Activated T-cell treated with anti-CD3 and anti-CD28 coated beads, Interleukin-2, amount 50 U/mL, for 24 hours (primary cell): ENCODE measurements around the gene RPS29.
A peak's percentile ranks its signal among the peaks of the same experiment; 100 is the strongest.
"Not testable (repeated sequence)": the region's sequence is repeated elsewhere in the genome, so short reads cannot be mapped to it uniquely, and the experiment has no call there.

Experiments
- DNase-seq: peaks from one replicate; pipeline ENCODE4 v3.0.0-alpha.2; 2020
- H3K27ac Mint-ChIP-seq: 2 replicates; pipeline ENCODE4 v1.8.0; 2020; ENCODE audit warnings: mild to moderate bottlenecking, mixed read lengths
- H3K27me3 Mint-ChIP-seq: 2 replicates; pipeline ENCODE4 v1.8.0; 2020; ENCODE audit warnings: mixed read lengths
- H3K36me3 Mint-ChIP-seq: 2 replicates; pipeline ENCODE4 v1.8.0; 2020; ENCODE audit warnings: low read depth, mixed read lengths
- H3K4me1 Mint-ChIP-seq: 2 replicates; pipeline ENCODE4 v1.8.0; 2020; ENCODE audit warnings: low read depth, mixed read lengths
- H3K4me3 Mint-ChIP-seq: 2 replicates; pipeline ENCODE4 v1.8.0; 2020; ENCODE audit warnings: mild to moderate bottlenecking, moderate library complexity, mixed read lengths
- H3K9me3 Mint-ChIP-seq: 2 replicates; pipeline ENCODE4 v1.8.0; 2020; ENCODE audit warnings: mixed read lengths

Gene RPS29

DNA sequence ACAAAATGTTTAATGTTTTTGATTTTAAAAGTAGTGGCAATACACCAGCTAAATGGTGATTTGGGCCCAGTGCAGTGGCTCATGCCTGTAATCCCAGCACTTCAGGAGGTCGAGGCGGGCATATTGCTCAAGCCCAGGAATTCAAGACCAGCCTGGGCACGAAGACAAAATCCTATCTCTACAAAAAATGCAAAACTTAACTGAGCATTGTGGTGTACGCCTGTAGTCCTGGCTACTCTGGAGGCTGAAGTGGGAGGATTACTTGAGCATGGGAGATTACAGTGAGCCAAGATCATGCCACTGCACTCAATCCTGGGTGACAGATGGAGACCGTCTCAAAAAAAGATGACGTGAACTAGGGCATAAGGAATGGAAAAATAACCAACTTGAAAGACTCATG lies 29.6 kb upstream of the RPS29 start:
- Mint-ChIP-seq H3K27me3 (no peaks in the 10 kb centered on the region), H3K4me1 (peaks cover 39% of the 10 kb centered on the region), H3K4me3 (no peak overlapping the region), H3K9me3 (no peaks in the 10 kb centered on the region), H3K36me3 (peaks cover 88% of the 10 kb centered on the region), H3K27ac (peak overlapping the region; percentile 68)
- DNase-seq = no peak

DNA sequence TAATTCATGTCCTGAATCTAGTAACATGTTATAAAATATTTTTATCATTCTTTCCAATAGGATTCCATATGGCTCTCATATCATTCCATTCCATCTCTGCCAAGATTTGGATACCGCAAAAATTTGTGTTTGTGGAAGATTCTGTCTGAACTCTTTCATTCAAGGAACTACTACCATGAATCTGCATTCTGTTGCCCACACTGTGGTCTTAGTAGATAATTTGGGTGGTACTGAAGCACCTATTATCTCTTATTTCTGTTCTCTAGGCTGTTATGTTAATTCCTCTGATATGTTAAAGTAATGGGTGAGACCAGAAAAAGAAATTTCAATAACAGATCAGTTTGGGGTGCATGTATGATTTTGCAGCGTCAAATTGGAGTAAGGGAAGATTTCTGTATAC lies 28.0 kb upstream of the RPS29 start:
- Mint-ChIP-seq H3K4me1 (peaks cover 36% of the 10 kb centered on the region), H3K9me3 (no peaks in the 10 kb centered on the region), H3K27ac (no peak overlapping the region), H3K27me3 (no peaks in the 10 kb centered on the region), H3K36me3 (peaks cover 87% of the 10 kb centered on the region), H3K4me3 (no peak overlapping the region)
- no peak for DNase-seq

DNA sequence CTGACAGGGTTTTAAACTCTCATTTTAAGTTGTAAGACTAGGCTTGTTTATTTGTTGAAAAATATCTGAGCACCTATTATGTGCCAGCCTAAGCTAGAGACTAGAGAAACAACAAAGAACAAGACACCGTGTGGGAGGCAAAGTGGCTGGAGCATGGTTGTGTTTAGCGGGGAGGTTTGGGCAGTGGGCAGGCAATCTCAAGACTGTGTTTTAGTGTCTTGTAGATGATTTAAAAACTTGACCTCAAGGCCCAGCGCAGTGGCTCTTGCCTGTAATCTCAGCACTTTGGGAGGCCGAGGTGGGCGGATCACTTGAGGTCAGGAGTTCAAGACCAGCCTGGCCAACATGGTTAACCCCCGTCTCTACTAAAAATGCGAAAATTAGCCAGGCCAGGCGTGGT lies 26.5 kb upstream of the RPS29 start:
- Mint-ChIP-seq H3K9me3 (no peaks in the 10 kb centered on the region), H3K36me3 (peaks cover 83% of the 10 kb centered on the region), H3K4me3 (no peak overlapping the region), H3K27ac (no peak overlapping the region), H3K27me3 (no peaks in the 10 kb centered on the region), H3K4me1 (peaks cover 26% of the 10 kb centered on the region)
- DNase-seq = no peak

DNA sequence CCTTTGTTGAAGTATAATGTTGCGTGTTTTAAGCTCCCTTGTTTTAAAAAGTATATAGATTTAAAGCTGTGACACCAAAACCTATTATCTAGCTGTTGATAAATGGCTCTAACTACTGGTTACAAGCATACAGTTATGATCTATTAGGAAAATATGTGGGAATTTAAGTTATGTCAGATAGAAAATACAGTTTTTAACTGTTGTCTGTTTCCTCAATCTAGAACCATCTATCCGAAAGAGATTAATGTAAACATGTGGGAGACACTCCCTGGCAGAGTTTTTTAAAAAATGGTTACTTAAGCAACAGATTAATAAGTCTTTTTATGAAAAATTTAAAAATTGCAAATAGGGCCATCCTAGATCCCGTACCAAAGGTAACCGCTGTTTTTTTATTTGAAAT lies 26.1 kb upstream of the RPS29 start:
- Mint-ChIP-seq H3K4me3 (no peak overlapping the region), H3K36me3 (peaks cover 83% of the 10 kb centered on the region), H3K9me3 (no peaks in the 10 kb centered on the region), H3K27ac (no peak overlapping the region), H3K27me3 (no peaks in the 10 kb centered on the region), H3K4me1 (peaks cover 22% of the 10 kb centered on the region)
- DNase-seq = no peak

DNA sequence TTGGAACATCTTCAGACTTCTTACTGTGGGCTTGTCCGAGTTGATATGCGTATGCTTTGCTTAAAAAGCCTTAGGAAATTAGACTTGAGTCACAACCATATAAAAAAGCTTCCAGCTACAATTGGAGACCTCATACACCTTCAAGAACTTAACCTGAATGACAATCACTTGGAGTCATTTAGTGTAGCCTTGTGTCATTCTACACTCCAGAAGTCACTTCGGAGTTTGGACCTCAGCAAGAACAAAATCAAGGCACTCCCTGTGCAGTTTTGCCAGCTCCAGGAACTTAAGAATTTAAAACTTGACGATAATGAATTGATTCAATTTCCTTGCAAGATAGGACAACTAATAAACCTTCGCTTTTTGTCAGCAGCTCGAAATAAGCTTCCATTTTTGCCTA lies 21.4 kb upstream of the RPS29 start:
- Mint-ChIP-seq H3K4me3 (no peak overlapping the region), H3K9me3 (no peaks in the 10 kb centered on the region), H3K27ac (no peak overlapping the region), H3K27me3 (no peaks in the 10 kb centered on the region), H3K4me1 (peaks cover 20% of the 10 kb centered on the region), H3K36me3 (peaks cover 86% of the 10 kb centered on the region)
- no peak for DNase-seq

DNA sequence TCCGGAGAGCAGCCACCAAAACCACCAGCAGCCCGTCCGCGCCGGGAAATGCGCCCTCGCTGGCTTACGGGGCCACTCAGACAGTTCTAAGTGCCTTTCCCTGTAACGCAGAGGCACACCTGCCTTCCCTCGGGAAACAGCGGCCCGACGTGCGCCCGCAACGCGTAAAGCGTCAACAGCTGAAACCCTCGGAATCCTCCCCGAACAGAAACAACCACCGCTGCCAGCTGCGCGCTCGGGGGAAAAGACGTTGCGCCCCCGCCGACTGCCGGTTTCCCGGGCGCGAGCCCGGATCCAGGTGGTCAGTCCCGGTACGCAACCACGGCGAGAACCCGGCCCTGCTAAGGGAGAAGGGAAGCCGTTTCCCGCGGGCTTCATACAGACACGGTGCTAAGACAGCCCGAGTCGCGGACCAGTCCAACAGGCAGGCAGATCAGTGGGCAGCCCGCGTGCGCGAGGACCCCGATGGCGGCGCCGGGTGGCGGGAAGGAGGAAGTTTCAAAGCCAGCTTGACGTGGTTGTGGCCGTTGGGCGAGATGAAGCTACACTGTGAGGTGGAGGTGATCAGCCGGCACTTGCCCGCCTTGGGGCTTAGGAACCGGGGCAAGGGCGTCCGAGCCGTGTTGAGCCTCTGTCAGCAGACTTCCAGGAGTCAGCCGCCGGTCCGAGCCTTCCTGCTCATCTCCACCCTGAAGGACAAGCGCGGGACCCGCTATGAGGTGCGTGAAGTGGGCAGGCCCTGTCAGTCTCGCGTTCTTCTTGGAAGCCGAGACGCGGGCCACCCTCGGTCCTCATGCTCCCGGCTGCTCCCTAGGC lies 12.5 kb upstream of the RPS29 start, which contains the start of gene LRR1:
Gene LRR1, plus strand, starts transcription at position 456 of the 816 bp plus-strand sequence. Its CDS starts 81 bp downstream, at position 537.
- peak; percentile 95 for DNase-seq
- no peaks in the 10 kb centered on the region for H3K27me3 Mint-ChIP-seq
- no peaks in the 10 kb centered on the region for H3K9me3 Mint-ChIP-seq
- H3K4me1 Mint-ChIP-seq = peaks cover 38% of the 10 kb centered on the region
- peak within 1 kb of the TSS; percentile 97 for H3K27ac Mint-ChIP-seq
- peaks cover 53% of the 10 kb centered on the region for H3K36me3 Mint-ChIP-seq
- peak within 1 kb of the TSS; percentile 97 for H3K4me3 Mint-ChIP-seq

DNA sequence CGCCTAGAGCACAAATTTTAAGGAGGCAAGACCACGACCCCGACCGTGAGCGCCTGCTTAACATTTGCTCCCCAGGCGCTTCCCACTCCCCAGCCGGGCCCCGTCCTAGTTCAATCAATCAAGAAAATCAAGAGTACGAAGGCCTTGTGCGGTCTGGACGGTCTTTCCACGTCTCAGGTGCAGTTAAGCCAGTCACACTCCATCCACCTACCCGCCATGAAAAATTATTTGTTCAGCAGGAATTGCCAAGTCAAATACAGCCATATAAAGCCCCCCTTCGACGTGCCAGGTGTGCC lies 12.0 kb upstream of the RPS29 start:
- H3K9me3 Mint-ChIP-seq = no peaks in the 10 kb centered on the region
- peak overlapping the region; percentile 97 for H3K4me3 Mint-ChIP-seq
- no peak for DNase-seq
- peaks cover 38% of the 10 kb centered on the region for H3K4me1 Mint-ChIP-seq
- peak overlapping the region; percentile 97 for H3K27ac Mint-ChIP-seq
- peaks cover 49% of the 10 kb centered on the region for H3K36me3 Mint-ChIP-seq
- H3K27me3 Mint-ChIP-seq = no peaks in the 10 kb centered on the region

DNA sequence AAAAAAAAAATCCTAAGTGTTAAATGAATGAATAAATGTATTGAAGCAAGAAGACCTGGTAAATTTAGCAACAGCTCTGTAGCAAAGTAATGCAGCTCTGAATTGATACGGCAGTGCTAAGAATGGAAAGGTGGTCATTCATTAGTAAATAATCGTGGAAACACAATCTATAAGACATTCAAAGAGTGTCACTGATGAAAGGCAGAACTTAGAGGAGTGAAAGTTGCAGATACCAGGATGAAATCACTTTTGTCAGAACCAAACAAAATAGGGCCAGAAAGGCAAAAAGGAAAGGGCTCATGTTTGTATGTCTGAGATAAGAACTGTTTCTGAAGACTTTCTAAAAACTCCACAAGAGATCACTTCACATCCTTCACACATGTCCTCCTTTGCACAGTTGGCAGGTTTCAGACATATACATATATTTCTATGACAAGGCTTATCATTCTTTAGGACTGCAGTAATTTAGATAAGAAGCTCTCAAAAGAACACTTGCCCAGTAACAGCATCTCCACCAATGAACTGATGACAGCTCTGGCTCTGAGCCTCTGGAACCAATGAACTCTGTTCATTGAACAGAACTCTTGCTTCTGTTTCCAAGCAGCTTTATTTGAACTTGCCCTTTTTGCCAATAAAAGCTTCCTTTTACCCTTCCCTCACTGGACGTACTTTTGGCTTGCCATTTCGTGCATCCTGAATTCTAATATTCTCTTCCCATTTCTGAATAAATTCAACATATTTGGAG lies 8.3 kb upstream of the RPS29 start:
- H3K4me3 Mint-ChIP-seq = no peak overlapping the region
- peaks cover 23% of the 10 kb centered on the region for H3K4me1 Mint-ChIP-seq
- no peaks in the 10 kb centered on the region for H3K9me3 Mint-ChIP-seq
- no peak overlapping the region for H3K27ac Mint-ChIP-seq
- no peak for DNase-seq
- H3K36me3 Mint-ChIP-seq = peaks cover 21% of the 10 kb centered on the region
- no peaks in the 10 kb centered on the region for H3K27me3 Mint-ChIP-seq

DNA sequence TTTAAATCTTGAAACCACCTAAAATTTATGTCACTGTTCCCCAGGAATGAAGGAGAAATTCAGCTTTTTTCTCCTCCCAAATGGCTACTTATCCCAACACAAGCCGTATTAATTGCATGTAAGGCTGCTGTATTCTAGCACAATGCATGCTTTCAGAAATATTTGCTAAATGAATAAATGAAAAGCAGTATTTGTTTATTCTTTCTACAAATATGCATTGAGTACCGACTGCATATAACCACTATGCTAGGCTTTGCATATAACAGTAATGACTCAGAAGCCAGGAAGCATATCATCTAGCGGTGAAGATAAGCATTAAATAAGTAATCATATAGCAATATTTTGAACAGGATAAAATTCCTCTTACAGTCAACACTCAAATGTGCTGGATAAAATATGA lies 6.8 kb upstream of the RPS29 start:
- Mint-ChIP-seq H3K4me3 (no peak overlapping the region), H3K27me3 (no peaks in the 10 kb centered on the region), H3K9me3 (no peaks in the 10 kb centered on the region)

DNA sequence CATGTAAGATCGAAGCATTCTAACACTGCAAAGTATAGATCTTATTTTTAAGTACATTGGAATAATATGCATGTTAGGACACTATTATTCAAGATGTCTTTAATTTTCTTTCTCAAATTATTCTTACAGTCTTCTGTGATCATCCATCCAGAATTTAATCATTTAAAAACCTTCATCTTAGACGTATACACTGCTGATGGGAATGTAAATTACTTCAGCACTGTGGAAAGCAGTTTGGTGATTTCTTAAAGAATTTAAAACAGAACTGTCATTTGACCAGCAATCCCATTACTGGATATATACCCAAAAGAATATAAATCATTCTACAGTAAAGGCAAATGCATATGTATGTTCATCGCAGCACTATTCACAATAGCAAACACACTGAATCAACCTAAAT lies 3.2 kb upstream of the RPS29 start:
- no peak for DNase-seq
- H3K36me3 Mint-ChIP-seq = peaks cover 19% of the 10 kb centered on the region
- no peaks in the 10 kb centered on the region for H3K9me3 Mint-ChIP-seq
- no peak overlapping the region for H3K4me3 Mint-ChIP-seq
- peaks cover 13% of the 10 kb centered on the region for H3K4me1 Mint-ChIP-seq
- H3K27ac Mint-ChIP-seq = no peak overlapping the region
- peaks cover 4% of the 10 kb centered on the region for H3K27me3 Mint-ChIP-seq

More for the DNA sequence above, 6.8 kb upstream of the RPS29 start:
- peaks cover 6% of the 10 kb centered on the region for H3K36me3 Mint-ChIP-seq
- H3K4me1 Mint-ChIP-seq = peaks cover 21% of the 10 kb centered on the region
- DNase-seq = no peak
- H3K27ac Mint-ChIP-seq = no peak overlapping the region

DNA sequence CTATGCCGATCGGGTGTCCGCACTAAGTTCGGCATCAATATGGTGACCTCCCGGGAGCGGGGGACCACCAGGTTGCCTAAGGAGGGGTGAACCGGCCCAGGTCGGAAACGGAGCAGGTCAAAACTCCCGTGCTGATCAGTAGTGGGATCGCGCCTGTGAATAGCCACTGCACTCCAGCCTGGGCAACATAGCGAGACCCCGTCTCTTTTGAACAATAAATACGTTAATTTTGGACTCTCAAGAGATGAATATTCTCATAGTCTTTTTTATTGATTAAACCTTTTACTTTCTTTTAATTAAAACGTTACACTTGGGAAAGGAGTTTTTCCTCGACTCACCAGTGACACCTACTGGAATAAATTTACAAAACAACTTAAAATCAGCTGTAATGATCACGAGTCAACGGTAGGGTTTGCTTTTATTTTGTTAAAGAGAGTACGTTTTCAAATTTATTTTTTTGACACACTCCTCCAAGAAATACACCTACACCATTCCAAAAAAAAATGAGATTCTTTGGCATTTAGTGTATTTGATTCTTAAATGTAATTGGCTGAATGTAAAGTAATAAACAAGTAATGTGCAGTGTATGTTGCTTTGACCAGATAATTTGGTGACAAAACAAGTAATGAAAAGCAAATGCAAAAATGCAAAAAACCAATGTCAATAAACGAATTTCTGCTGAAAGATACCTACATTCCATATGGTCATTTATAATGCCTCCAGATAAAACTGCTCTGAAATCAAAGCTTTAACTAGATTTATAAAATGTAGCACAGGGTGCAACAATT lies 687 bp upstream of the RPS29 start:
- H3K36me3 Mint-ChIP-seq = peaks cover 44% of the 10 kb centered on the region
- H3K9me3 Mint-ChIP-seq = no peaks in the 10 kb centered on the region
- H3K4me3 Mint-ChIP-seq = peak overlapping the region; percentile 92
- DNase-seq = peak; percentile 76
- peaks cover 35% of the 10 kb centered on the region for H3K4me1 Mint-ChIP-seq
- H3K27ac Mint-ChIP-seq = peak overlapping the region; percentile 100
- H3K27me3 Mint-ChIP-seq = peaks cover 4% of the 10 kb centered on the region

DNA sequence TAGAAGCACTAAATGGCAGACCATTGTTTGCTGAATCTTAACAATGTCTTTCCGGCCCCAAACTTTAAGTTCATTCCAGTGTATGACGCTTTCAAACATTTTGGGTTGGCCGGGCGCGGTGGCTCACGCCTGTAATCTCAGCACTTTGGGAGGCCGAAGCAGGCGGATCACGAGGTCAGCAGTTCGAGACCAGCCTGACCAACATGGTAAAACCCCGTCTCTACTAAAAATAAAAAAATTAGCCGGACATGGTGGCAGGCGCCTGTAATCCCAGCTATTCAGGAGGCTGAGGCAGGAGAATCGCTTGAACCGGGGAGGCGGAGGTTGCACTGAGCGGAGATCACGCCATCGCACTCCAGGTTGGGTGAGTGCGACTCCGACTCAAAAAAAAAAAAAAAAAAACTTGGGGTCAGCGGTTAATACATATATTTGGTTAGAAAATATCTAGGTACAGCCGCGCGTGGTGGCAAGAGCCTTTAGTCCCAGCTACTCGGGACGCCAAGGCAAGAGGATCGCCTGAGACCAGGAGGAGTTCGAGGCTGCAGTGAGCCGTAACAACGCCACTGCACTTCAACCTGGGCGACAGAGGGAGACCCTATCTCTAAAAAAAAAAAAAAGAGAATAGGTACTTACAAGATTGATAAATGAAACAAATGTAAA lies 1.1 kb downstream of the RPS29 start:
- Mint-ChIP-seq H3K27ac (peak overlapping the region; percentile 100), H3K4me1 (peaks cover 45% of the 10 kb centered on the region), H3K36me3 (peaks cover 55% of the 10 kb centered on the region), H3K4me3 (peak overlapping the region; percentile 92)
- not testable (repeated sequence) for H3K27me3 Mint-ChIP-seq, H3K9me3 Mint-ChIP-seq
- peak; percentile 57 for DNase-seq

DNA sequence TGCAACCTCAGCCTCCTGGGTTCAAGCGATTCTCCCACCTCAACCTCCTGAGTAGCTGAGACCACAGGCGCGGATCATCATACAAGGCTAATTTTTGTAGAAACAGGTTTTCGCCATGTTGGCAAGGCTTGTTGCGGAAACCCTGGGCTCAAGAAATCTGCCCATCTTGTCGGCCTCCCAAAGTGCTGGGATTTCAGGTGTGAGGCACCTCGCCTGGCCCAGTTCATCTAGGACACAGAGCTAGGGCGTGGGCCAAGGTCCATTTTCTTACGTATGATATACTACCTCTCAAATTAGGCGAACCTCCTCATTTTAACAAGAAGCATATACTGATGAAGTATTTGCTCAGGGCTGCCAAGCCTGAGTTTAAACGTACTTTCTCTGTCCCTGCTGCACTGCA lies 2.1 kb downstream of the RPS29 start:
- no peaks in the 10 kb centered on the region for H3K9me3 Mint-ChIP-seq
- DNase-seq = peak; percentile 46
- H3K36me3 Mint-ChIP-seq = peaks cover 63% of the 10 kb centered on the region
- peaks cover 4% of the 10 kb centered on the region for H3K27me3 Mint-ChIP-seq
- peak overlapping the region; percentile 100 for H3K27ac Mint-ChIP-seq
- peak overlapping the region; percentile 92 for H3K4me3 Mint-ChIP-seq
- peaks cover 54% of the 10 kb centered on the region for H3K4me1 Mint-ChIP-seq

DNA sequence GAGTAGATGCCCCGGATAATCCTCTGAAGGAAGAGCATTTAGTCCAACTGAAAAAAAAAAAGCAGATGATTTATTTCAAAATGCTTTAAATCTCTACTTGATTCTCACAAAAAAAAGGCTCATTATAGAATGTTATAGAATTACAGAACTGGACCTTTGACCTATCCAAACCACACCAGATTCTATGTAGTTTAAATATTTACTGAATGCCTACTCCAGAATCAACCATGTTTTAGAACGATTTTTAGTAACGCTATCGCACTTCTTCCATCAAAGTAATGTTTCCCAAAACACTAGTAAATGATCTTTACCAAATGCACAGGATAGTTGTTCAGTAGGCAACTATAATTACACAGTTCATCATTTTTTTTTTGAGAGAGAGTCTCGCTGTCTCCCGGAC lies 2.6 kb downstream of the RPS29 start:
- Mint-ChIP-seq H3K4me3 (peak overlapping the region; percentile 92), H3K27ac (peak overlapping the region; percentile 100), H3K36me3 (peaks cover 67% of the 10 kb centered on the region), H3K27me3 (peaks cover 4% of the 10 kb centered on the region), H3K9me3 (no peaks in the 10 kb centered on the region), H3K4me1 (peaks cover 58% of the 10 kb centered on the region)
- DNase-seq = no peak
